ENCODE results near the gene ASB18. TPM values are rescaled to one million over a fixed set of nuclear protein-coding genes. Genes with fewer than 3 reads are reported as not detected.

ASB18 gene
- polyA plus RNA-seq, 1 donor (not counting 4 experiments of a cell fraction or from before 2014, with no cell fraction given), result not detected

- Histone ChIP-seq H3K9ac (ENCODE audit: control insufficient read depth, extremely low read depth, insufficient read depth, low read length) (no peak overlapping the region), H3K9me3 (ENCODE audit: control insufficient read depth, low read depth, low read length) (no peaks in the 10 kb centered on the region), H3K79me2 (ENCODE audit: control insufficient read depth, insufficient read depth, low read length) (no peaks in the 10 kb centered on the region), H3K27me3 (ENCODE audit: control insufficient read depth, extremely low read depth, insufficient read depth, low read length) (peaks cover 2% of the 10 kb centered on the region), H3K36me3 (ENCODE audit: control insufficient read depth in 2 of 2, extremely low read depth in 1 of 2, insufficient read depth in 2 of 2, low read length in 2 of 2) (no peaks in the 10 kb centered on the region), H2AFZ (ENCODE audit: control insufficient read depth, low read length) (no peak overlapping the region), H3K4me3 (ENCODE audit: control insufficient read depth in 2 of 3, extremely low read depth in 1 of 3, insufficient read depth in 2 of 3, low read depth in 1 of 3, low read length in 3 of 3) (no peak overlapping the region), H3K9me1 (ENCODE audit: control insufficient read depth, extremely low read depth, insufficient read depth, low read length) (no peaks in the 10 kb centered on the region), H4K20me1 (ENCODE audit: control insufficient read depth, extremely low read depth, insufficient read depth, low read length) (no peaks in the 10 kb centered on the region), H3K27ac (ENCODE audit: control insufficient read depth, insufficient read depth, low read length) (no peak overlapping the region), H3K4me1 (ENCODE audit: control insufficient read depth, extremely low read depth, insufficient read depth, low read length) (no peaks in the 10 kb centered on the region), H3K4me2 (ENCODE audit: control insufficient read depth, extremely low read depth, insufficient read depth, low read depth, low read length) (no peak overlapping the region)
- dilution Hi-C loops (cut with MboI; ENCODE audit: extremely low pct_ligation_motif_present, low sequenced_read_pairs), result no loop called here
- TF ChIP-seq EZH2 (IDR thresholded peaks at IDR 0.05; ENCODE audit: low read length) (no peak), CTCF (optimal IDR thresholded peaks at IDR 0.05 in 1 of 3, IDR thresholded peaks at IDR 0.05 in 1 of 3, conservative IDR thresholded peaks at IDR 0.05 in 1 of 3; ENCODE audit: extremely low read depth in 1 of 3, insufficient read depth in 2 of 3, low read length in 3 of 3) (no peak)
- FAIRE-seq, result no peak
- DNase-seq (ENCODE audit: low read depth, low spot score), result no peak
These were observed 59.3 kb downstream of the ASB18 start for GRCh38 chr2:236204953-236205352.

- TF ChIP-seq CTCF (optimal IDR thresholded peaks at IDR 0.05 in 1 of 3, IDR thresholded peaks at IDR 0.05 in 1 of 3, conservative IDR thresholded peaks at IDR 0.05 in 1 of 3; ENCODE audit: extremely low read depth in 1 of 3, insufficient read depth in 2 of 3, low read length in 3 of 3) (no peak), EZH2 (IDR thresholded peaks at IDR 0.05; ENCODE audit: low read length) (no peak)
- Histone ChIP-seq H3K27me3 (ENCODE audit: control insufficient read depth, extremely low read depth, insufficient read depth, low read length) (no peaks in the 10 kb centered on the region), H3K4me3 (ENCODE audit: control insufficient read depth in 2 of 3, extremely low read depth in 1 of 3, insufficient read depth in 2 of 3, low read depth in 1 of 3, low read length in 3 of 3) (no peak overlapping the region), H3K9ac (ENCODE audit: control insufficient read depth, extremely low read depth, insufficient read depth, low read length) (no peak overlapping the region), H3K4me1 (ENCODE audit: control insufficient read depth, extremely low read depth, insufficient read depth, low read length) (no peaks in the 10 kb centered on the region), H3K9me3 (ENCODE audit: control insufficient read depth, low read depth, low read length) (no peaks in the 10 kb centered on the region), H4K20me1 (ENCODE audit: control insufficient read depth, extremely low read depth, insufficient read depth, low read length) (no peaks in the 10 kb centered on the region), H3K79me2 (ENCODE audit: control insufficient read depth, insufficient read depth, low read length) (no peaks in the 10 kb centered on the region), H2AFZ (ENCODE audit: control insufficient read depth, low read length) (no peak overlapping the region), H3K4me2 (ENCODE audit: control insufficient read depth, extremely low read depth, insufficient read depth, low read depth, low read length) (no peak overlapping the region), H3K9me1 (ENCODE audit: control insufficient read depth, extremely low read depth, insufficient read depth, low read length) (no peaks in the 10 kb centered on the region), H3K27ac (ENCODE audit: control insufficient read depth, insufficient read depth, low read length) (no peak overlapping the region), H3K36me3 (ENCODE audit: control insufficient read depth in 2 of 2, extremely low read depth in 1 of 2, insufficient read depth in 2 of 2, low read length in 2 of 2) (no peaks in the 10 kb centered on the region)
- DNase-seq (ENCODE audit: low read depth, low spot score) (no peak), FAIRE-seq (no peak)
- dilution Hi-C loops (cut with MboI; ENCODE audit: extremely low pct_ligation_motif_present, low sequenced_read_pairs), result no loop called here
These were observed 63.8 kb downstream of the ASB18 start for GRCh38 chr2:236200378-236200777.

All from keratinocyte (primary cell).